ENCODE data around the gene RNF214.

The RNF214 gene

DNA sequence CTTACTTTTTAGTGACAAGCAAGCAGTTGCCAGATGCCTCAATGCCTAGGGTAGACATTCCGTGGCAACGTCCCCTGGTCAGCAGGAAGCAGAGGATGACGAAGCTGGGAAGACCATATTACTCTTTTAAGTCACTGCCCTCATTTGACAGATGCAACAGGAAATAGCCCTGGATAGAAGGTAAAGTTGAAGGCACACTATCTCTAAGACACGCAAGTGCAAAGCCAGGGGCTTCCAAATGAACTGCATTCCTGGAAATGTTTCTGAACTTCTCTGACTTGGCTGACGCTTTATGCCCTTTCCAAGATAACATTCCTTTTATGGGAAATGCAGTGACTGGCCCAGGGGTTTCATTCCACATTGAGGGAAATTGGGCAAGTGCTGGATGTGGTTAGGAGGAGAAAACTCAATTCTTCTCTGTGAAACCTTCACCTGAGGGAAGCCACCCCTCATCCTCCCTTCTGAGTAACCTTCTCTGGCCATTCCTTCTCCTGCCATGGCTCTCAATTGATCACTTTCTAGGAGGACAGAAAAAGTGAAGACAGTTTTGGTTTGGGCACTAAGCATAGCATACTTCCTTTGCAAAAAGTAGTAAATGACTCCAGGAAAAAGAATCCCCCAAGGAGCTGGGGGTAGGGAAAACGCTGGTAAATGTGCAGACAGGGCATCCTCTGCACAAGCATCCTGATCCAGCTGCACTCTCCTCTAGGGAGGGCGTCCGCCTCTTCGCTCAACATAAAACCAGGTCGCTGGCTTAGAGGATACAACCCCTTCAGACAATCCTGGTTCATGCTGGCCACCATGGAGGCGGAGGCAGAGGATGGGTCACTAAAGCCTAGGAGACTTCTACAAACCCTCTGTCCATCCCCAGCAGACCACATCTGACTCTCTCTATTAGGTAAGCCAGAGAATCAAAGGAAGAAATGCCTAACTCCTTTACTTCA lies 15.1 kb upstream of the RNF214 start:
- no peak for DNase-seq

DNA sequence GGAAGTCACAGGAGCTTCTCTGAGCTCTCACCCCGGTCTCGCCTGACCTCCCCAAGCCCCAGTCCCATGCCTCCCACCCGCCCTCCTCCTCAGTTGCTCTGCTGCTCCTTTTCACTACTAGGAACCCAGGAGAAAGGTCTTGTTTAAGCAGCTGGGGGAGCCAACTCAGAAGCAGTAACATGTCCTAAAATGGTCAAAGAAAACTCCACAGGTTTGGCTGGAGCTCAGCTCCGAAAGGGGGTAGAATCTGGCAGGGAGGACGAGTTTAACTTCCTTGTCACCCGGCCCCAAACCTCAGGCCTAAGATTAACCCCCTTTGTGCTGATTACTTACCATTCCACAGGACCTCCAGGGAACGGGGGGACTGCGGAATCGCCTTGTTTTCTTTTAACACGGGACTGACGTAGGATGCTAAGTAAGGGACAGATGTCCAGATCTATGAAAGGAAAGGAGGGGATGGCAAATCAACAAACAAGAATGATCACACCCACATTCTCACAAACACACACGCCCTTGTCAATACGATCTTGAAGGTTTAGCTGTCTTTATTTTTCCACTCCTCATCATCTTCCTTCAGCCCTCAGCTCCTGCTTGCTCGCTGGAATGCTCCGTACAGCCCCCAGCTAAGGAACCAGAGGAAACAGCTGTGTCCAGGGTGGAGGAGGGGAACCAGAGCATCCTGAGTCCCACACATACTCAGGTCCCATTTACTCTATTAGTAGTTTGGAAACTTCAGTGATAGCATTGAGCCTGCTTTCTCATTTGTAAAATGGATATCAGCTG lies 14.1 kb upstream of the RNF214 start:
- no peak for DNase-seq

DNA sequence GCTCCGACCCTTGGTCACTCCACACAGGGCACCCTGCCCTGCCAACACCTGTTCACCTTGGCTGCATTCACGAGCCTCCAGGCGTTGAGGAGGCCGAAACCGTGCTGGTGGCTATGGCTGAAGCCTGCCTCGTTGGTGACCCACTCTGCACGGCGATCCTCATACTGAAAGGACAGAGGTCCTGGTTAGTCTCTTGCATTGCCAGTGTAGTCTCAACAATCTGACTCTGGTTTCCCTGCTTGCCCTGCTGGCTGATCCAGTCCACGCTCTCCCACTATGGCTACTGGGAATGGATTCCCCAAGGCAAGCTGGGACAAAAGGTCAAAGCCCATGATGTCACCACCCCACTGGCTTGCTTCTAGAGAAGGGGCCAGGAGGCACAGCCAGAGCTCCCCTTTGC lies 13.5 kb upstream of the RNF214 start:
- no peak for DNase-seq

DNA sequence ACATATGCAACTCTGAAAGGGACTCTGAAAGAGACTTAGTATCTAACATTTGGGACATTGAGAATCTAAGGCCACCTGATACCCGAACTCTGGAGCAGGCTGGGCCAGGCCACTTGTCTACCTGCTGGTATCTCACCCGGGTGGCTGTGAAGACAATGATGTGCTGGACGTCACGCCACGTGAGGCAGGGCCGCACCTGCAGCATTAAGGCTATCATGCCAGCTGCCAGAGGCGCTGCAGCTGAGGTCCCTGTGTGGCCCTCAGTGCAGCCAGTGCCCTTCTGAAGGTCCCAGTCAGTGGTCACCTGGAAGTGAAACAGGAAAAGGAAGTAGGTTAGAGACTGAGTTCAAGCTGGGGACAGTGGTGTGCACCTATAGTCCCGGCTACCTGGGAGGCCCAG lies 13.0 kb upstream of the RNF214 start:
- no peak for DNase-seq

DNA sequence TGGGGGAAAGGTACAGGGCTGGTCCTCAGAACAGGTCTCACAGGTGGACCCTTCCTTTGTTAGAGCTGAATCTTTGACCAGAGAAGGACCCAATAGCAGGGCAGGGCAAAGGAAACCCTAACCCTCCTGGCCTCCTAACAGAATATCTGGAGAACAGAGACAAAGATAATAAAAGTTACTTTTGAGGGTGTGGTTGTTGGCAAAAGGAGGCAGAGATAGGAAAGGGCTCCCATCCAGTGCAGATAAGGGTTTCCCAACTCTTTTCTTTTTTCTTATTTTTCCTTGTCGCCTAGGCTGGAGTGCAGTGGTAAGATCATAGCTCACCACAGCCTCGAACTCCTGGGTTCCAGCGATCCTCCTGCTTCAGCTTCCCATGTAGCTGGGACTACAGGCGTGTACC lies 12.5 kb upstream of the RNF214 start:
- DNase-seq: no peak

DNA sequence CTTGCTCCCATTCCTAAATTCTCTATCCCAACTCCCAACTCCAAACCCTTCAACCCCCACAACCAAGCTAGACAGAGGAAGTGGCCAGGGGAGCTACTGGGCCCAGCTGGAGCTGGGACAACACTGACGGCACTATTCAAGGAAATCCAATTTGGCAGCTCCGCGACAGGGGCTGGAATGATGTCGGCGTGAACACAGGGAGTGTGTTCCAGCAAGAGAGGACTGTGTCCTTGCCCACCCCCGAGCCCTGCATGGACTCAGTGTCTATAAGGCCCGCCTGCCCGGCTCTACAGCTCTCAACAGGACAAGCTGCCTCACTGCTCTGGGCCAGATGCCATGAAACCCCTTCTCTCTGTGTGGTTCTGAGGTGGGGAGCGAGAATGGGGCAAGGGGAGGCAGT lies 11.9 kb upstream of the RNF214 start:
- DNase-seq: no peak

DNA sequence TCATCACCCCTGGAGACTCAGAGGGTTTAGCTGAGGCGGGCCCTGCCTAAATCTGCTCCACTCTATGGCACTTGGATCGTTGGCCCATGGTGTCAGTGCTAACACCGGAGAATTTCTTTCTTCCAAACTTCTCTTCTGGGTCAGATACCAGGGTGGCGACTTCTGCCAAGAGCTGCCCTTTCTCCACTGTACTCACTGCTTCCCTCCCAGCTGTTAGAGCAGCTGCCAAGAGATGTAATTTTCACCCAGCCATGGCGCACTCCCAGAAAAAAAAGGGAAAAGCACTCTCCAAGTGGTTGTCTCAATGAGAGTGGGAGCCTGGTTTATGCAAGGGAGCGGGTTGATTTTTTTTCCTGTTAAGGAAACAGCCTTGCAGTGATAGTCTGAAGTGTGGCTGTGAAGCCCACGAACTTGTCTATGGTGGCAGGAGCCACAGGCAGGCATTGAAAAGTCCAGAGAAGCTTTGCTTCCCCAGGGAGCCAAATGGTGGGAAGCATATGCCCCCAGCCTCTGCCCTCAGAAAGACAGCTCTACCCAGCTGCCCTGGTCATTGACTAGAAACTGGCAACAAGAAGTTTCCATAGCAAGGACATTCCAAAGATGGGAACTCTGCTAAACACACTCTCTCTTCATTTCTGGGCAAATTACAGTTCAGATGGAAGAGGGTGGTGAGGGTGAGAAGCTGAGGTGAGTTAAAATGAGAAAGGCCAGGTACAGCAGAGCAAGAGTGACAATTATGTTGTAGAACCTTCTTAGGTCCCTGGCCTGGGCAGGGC lies 11.3 kb upstream of the RNF214 start:
- no peak for DNase-seq

DNA sequence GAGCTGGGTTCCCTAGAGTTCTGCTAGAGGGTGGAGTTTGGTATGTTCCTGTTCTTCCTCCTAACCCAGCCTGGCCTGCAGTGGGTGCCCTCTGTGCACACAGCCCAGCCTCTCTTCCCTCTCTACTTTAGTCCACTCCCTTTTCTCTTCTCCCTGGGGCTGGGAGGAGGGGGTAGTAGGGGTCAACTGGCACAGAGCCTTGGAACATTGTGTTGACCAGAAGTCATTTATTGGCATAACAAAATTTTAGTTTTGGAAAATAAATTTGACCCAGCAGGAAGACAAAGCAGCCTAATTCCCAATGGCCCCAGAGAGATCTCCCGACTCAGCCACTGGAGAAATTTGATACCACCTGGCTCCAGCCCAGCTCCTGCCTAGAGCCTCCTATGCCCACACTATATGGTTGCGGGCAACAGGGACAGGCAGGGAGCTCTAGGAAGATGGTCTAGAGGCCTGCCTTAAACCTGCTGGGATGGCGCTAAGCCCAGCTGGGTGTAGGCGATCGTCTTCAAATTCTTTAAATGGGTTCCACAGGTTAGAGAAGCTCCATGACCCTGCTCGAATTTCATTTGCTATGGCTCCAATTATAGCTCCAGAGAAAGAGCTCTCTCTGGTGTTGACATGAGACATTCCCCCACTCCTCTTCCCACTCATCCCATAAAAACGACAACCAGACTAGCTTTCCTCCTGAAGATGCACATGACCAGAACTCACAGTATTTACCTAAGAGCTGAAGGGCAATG lies 10.5 kb upstream of the RNF214 start:
- DNase-seq: no peak

DNA sequence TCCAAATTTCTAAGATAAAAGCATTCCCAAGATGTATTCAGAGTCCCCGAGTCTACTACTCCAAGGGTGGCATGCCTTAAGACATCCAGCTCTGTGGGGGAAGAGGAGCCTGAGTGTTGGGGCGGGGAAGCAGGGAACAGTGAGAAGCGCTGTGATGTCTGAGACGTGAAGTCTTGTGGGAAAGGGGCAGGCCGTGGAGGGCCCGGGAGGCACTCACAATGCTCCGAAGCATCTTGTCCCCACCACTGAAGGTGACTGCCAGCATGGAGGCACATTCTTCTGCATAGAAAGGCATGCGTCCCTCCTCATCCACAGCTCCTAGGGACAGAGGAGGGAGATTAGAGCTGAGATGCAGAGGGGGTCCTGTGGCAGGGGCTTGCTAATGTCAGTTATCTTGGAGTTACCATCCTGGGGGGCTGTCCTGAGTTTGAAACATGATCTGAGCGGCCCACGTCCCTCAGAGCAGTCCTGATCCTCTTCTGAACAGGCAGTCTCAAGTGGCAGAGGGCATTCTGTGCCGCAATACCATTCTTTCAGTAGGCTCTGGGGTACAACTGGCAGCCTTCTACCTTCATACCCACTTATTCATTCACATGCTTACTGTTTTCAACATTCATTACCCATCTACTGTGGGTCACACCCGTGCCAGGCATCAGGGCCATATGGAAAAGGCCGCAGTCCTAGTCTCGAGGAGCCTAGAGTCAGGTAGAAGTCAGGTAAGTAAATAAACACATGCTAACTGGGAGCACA lies 9.3 kb upstream of the RNF214 start:
- DNase-seq: no peak

DNA sequence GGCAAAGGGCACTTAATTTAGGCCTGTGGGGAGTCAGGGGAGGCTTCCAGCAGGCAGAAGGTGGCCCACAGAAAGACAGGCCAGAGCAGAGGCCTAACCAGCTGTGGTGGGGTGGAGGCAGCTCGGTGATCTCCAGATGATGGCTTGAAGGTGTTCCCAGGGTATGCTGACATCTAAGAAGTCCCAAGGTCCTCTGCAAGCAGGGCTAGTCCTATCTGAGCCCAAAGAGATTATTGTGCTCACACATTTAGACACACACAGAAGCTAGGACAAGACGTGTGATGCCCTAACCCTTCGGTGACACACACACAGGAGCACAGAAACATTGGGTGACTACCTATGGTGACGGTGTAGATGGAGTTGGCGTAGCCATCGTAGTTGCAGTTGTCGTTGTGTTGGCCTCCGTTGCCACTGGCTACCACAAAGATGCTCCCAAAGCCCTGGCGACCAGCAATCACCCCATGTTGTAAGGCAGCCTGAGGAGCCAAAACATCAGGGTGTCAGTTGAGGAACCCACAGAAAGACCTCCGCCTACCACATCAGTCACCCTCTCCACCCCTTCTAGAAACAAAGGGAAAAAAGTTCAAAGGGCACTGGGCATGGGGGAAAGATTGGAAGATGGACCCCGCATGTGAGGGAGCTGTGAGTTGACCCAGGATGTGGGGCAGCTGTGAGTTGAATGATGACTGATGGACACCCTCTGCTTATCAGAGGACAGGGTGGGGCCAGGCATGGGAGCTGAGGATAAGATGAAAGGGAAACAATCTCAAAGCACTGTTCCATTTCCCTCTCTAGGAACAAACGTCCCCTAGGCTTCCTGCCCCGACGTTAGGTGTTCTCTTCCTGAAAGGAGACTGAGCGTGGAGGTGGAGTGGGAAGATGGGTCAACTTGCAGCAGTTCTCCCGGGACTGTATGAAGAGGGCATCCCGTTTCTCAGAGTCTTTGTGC lies 8.5 kb upstream of the RNF214 start:
- no peak for DNase-seq

DNA sequence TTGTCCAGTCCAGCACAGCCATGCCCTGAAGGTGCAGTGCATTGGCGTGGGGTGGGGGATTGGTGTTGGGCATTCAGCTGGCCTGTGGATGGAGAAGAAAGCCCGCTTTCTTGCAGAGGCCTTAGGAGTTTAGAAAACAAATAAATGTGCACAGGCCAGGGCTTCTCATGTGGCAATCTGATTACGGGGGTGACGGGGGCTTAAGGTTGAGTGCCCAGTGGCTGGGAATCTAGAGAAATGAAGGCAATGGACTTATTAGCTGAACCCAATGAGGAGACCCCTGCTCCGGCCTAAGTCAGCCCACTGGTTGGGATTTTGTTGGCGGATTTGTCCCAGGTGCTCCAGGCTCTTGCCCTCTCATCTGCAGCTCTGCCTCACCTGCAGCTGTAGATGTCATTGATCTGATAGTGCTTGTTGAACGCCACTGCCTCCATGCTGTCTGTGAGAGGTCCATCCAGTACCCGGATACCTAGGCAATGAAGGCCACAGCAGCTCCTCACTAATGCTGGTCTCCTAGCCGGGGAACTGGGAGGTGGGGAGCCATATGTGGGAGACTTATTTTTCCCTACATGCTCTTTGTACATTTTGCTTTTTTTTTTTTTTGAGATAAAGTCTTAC lies 6.8 kb upstream of the RNF214 start:
- no peak for DNase-seq

DNA sequence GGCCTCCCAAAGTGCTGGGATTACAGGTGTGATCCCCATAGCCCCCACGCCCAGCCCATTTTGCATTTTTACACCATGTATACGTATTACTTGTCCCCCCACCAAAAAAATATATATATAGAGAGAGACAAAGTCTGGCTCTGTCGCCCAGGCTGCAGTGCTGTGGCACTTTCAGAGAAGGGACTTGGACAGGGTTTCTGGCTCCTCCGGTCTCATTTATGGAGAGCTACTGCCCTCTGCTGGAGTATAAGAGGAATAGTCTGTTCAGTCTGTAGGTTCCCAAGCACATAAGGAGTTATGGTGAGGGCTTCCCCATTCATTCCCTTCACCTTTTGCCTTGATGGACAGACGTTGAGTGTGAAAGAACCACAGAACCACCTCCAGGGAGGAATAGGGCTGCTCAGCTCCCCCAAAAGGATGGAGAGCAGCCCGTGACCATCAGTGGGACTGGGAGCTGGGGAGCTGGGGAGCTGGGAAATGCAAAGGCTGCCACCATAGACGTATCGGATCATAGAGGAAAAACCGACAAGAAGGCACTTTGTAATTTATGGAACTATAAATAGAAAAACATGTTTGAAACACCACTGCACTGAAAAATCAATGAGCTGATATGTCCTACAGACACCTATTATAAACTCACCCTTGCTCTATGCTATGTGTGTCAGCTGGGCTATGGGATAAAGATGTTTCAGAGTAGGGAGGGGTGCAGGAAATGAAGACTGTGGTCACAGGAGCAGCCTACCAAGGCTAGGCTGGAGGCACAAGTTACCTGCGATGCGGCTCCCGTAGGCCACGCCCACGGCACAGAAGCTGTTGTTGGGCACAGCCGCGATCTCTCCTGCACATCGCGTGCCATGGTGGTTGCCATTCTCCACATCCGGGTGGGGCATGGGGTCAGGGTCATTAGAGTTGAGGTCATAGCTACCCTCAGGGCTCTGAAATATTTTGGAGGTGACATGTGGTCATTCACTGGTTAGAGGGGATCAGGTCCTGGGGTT lies 5.8 kb upstream of the RNF214 start:
- peak; percentile 23 for DNase-seq

DNA sequence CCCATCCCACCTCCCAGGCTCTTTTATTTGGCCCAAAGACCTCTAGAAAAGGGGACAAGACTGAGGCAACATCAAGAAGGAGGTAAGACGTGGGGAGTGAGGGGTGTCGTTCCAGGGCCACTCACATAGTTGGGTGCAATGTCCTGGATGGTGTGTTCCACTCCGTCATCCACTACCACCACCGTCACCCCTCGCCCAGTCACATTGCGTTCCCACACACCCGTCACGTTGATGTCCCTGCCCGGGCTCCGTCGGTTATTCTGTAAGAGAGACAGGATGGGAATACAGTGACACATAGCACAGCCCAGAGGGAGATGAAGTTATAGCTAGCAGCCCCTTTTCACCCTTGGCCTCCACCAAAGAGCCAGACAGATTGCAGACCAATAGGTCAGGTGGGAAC lies 4.4 kb upstream of the RNF214 start:
- no peak for DNase-seq

DNA sequence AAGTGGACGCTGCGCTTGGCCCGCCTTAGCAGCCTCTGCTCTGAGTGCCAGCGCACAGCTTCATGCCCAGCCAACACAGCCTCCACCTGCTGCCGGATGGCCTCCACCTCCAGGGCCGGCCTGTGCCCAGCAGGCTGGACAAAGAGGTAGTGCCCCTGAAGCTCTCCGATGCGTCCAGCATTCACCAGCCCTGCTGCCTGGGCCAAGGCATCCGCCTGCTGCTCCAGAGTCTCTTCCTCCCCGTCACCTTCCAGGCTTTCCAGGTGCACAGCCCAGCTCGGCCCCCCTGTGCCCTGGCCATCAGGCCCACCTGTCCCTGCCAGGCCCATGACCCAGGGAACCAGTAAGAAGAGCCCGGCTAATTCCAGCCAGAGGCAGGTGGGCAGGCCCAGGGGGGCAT lies 3.1 kb upstream of the RNF214 start:
- no peak for DNase-seq

DNA sequence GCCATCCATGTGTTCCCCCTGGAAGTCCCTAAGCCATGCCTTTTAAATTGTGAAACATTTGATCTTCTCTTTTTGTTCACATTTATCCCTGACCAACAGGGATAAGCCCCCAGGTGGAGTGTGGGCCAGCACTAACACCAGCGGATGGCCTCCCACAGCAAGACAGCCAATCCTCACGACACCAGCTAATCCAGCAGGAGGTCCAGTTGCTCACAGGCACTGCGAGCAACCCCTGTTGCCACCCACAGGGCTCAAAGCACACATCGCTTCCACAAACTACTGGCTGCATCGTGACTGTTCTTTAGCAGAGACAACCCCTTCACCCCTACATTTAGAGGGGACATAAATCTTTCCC lies 2.6 kb upstream of the RNF214 start:
- DNase-seq: no peak

DNA sequence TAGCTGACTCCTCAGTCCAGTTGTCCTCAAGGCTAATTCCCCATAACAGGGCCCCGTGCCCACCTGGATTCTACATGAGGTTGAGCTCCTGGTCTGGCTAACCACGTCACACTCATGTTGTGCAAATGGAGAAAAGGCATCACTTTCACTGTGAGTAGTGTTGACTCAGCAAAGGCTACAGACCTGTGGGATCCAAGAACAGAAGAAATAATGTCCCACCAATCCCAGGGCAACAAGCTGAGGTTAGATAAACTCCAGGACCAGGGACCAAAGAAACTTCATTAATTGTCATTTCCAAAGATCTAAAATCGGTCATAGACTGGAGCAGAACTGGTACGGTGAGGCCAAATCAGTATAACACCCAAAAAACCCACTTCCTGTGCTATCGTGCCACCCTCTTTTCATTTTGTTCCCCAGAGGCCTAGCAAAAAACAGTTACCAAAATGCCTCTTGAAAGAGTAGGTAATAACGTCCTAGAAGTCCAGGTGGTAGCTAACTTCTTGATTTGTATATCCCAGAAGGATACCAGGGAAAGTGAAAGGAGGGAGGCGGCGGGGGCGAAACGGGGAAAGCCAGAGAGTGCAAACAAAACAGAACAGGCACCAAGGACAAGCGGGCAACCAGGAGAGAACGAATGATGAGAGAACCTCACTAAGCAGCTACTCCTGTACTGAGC lies 2.0 kb upstream of the RNF214 start:
- no peak for DNase-seq

DNA sequence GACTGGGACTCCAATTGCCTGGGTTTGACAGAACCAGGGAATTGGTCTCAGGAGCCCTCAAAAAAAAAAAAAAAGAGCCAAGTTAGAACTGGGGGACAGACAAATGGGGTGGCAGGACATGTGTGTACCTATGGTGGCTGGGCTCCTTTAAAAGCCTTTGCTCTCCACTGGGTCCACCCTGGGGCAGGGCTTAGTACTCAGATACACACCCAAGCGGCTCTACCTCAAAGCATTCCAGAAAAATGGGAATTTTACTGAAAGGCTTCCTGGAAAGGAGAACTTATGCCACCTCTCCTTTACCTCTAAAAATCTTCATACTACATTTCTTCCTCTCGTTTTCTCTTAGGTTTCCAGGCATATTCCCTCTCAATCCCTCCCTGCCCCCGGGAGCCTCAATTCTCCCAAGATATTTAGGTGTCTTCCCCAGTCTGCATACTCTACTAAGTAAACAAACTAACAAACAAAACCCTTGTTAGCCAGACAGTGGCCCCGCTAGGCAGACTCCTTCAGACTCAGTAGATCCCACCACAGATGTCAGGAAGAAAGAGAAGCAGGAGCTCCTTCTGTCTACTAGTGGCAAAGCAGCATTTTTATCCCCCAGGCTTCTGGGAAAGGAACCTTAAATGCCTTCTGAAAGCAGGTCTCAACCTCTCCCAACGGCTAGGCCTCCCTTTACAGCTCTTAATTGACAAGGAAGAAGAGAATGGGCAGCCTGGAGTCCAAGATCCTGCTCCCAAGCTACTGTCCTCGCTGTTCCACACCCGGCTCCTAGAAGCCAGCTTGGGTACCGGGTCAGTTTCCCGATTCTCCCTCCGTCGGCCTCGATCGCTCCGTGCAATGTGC lies 1.3 kb upstream of the RNF214 start:
- no peak for DNase-seq

DNA sequence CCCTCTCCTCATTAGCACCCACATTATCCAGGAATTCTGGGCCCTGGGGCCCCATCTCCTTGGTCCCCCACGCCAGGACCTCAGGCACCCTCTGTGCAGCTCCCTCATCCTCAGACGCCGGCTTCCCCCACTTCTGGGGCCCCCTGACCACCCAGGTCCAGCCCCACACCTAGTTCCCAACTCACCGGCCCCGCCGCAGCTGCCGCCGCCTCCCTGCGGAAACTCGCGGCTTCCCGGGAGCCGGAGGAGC lies 704 bp upstream of the RNF214 start, which contains the start of gene PCSK7:
TSS of gene PCSK7 (minus strand) at position 232 of the 250 bp plus-strand sequence. CDS start 2,229 bp downstream, outside the sequence.
- DNase-seq: no peak

Measured in NCI-H1048 (cell line).